Natural killer cell treated with Interleukin-12 subunit alpha and Interleukin-12 subunit beta and Interleukin-15 and Interleukin-18, amount 100 ng/mL, for 72 hours (primary cell): ENCODE measurements around the gene SLC17A7. TPM values are rescaled to one million over a fixed set of nuclear protein-coding genes. Genes with fewer than 3 reads are reported as not detected.
A peak's percentile ranks its signal among the peaks of the same experiment; 100 is the strongest.
"Not testable (repeated sequence)": the region's sequence is repeated elsewhere in the genome, so short reads cannot be mapped to it uniquely, and the experiment has no call there.

Experiments
- ATAC-seq, 2 donors: fragments of 150-1000 bp; cut with Tn5 transposase in 1 of 2; sonication (Bioruptor Pico), chemical (Tn5 transposase) in 1 of 2; 2 replicates each; pipeline ENCODE4 v1.10.0; 2021
- DNase-seq: peaks from one replicate; pipeline ENCODE4 v3.0.0; 2022; ENCODE audit warnings: low spot score
- H3K27ac Mint-ChIP-seq, 2 donors: 1 replicate in 1 of 2; 2 replicates in 1 of 2; pipeline ENCODE4 v1.8.0; 2022; ENCODE audit warnings: mixed read lengths in 2 of 2, mild to moderate bottlenecking in 1 of 2, moderate library complexity in 1 of 2
- H3K27me3 Mint-ChIP-seq, 2 donors: 1 replicate in 1 of 2; 2 replicates in 1 of 2; pipeline ENCODE4 v1.8.0; 2022; ENCODE audit warnings: mixed read lengths in 2 of 2
- H3K36me3 Mint-ChIP-seq: one replicate; pipeline ENCODE4 v1.8.0; 2022; ENCODE audit warnings: mixed read lengths
- H3K4me1 Mint-ChIP-seq, 2 donors: 1 replicate in 1 of 2; 2 replicates in 1 of 2; pipeline ENCODE4 v1.8.0; 2022; ENCODE audit warnings: low read depth in 2 of 2, mixed read lengths in 2 of 2, mild to moderate bottlenecking in 1 of 2
- H3K4me3 Mint-ChIP-seq: one replicate; pipeline ENCODE4 v1.8.0; 2022; ENCODE audit warnings: mixed read lengths
- H3K9me3 Mint-ChIP-seq: 2 replicates; pipeline ENCODE4 v1.8.0; 2022; ENCODE audit warnings: mixed read lengths
- total RNA-seq, 2 donors: library from RNA; stranded (reverse); gene quantifications; one replicate each; pipeline ENCODE4 v1.2.3, GENCODE V29; 2022

Gene SLC17A7
- total RNA-seq, 2 donors from 2014 or later, result not detected

DNA sequence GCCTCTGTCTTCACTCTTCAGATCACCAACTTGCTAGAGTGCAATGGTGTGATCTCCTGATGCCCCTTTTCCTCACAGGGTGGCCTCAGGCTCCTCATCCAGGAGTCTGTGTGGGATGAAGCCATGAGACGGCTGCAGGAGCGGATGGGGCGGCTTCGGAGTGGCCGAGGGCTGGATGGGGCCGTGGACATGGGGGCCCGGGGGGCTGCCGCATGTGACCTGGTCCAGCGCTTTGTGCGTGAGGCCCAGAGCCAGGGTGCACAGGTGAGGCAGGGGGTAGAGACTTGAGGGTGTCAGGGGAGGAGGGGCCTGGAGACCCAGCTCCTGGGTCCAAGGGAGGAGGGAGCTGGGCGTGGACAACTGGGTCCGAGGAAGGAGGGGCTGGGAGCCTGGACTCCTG is 21.2 kb upstream of the SLC17A7 start:
- Mint-ChIP-seq H3K36me3 (no peaks in the 10 kb centered on the region), H3K27ac (no peak overlapping the region), H3K27me3 (no peaks in the 10 kb centered on the region), H3K4me1 (no peaks in the 10 kb centered on the region), H3K4me3 (no peak overlapping the region), H3K9me3 (no peaks in the 10 kb centered on the region)
- no peak for ATAC-seq
- no peak for DNase-seq

DNA sequence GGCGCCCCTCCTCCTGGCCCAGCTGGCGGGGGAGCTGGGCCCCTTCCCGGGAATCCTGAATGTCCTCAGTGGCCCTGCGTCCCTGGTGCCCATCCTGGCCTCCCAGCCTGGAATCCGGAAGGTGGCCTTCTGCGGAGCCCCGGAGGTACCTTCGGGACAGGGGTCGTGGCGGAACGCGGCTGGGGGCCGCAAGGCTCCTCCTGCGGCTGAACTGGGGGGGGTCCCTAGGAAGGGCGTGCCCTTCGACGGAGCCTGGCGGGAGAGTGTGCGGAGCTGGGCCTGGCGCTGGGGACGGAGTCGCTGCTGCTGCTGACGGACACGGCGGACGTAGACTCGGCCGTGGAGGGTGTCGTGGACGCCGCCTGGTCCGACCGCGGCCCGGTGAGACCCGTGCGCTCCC is 20.3 kb upstream of the SLC17A7 start:
- Mint-ChIP-seq H3K4me3 (no peak overlapping the region), H3K36me3 (no peaks in the 10 kb centered on the region), H3K9me3 (no peaks in the 10 kb centered on the region), H3K27me3 (no peaks in the 10 kb centered on the region), H3K27ac (no peak overlapping the region), H3K4me1 (peaks cover 4 to 5% of the 10 kb centered on the region in 2 donors)
- DNase-seq (no peak), ATAC-seq (no peak)

DNA sequence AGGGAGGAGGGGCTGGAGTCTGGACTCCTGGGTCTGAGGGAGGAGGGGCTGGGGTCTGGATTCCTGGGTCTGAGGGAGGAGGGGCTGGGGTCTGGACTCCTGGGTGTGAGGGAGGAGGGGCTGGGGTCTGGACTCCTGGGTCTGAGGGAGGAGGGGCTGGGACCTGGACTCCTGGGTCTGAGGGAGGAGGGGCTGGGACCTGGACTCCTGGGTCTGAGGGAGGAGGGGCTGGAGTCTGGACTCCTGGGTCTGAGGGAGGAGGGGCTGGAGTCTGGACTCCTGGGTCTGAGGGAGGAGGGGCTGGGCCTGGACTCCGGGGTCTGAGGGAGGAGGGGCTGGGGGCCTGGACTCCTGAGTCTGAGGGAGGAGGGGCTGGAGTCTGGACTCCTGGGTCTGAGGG is 19.8 kb upstream of the SLC17A7 start:
- not testable (repeated sequence) for ATAC-seq, H3K9me3 Mint-ChIP-seq, H3K4me3 Mint-ChIP-seq, H3K27ac Mint-ChIP-seq, DNase-seq, H3K27me3 Mint-ChIP-seq, H3K36me3 Mint-ChIP-seq, H3K4me1 Mint-ChIP-seq

DNA sequence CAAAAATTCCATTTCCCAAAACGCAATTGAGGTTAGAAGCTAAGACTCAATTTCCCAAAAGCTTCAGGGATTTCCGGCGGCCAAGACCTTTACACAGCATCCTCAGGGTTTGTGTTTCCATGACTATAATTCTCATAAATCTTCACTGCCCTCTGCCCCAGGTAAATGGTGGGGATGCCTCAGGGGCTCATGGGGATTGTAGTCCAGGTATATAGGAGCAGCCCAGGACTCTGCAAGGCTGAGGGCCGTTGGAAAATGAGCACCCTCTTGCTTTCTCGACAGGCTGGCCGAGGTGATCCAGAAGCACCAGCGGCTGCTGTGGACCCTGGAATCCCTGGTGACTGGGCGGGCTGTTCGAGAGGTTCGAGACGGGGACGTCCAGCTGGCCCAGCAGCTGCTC is 18.1 kb upstream of the SLC17A7 start:
- no peak for DNase-seq
- peak in 1 of 2 donors; percentile 14 for ATAC-seq
- Mint-ChIP-seq H3K27ac (no peak overlapping the region), H3K27me3 (no peaks in the 10 kb centered on the region), H3K4me3 (no peak overlapping the region), H3K4me1 (peaks cover 4 to 6% of the 10 kb centered on the region in 2 donors), H3K9me3 (no peaks in the 10 kb centered on the region), H3K36me3 (no peaks in the 10 kb centered on the region)

GRCh38 chr19:49458567-49458903 is 17.2 kb upstream of the SLC17A7 start:
- Mint-ChIP-seq H3K9me3 (no peaks in the 10 kb centered on the region), H3K27ac (peak overlapping the region in 1 of 2 donors; percentile 59), H3K4me1 (peaks cover 7 to 15% of the 10 kb centered on the region in 2 donors), H3K36me3 (no peaks in the 10 kb centered on the region), H3K4me3 (no peak overlapping the region), H3K27me3 (no peaks in the 10 kb centered on the region)
- DNase-seq (no peak), ATAC-seq (no peak)

GRCh38 chr19:49456326-49456725 is 15.0 kb upstream of the SLC17A7 start:
- no peak overlapping the region for H3K4me3 Mint-ChIP-seq
- no peaks in the 10 kb centered on the region for H3K27me3 Mint-ChIP-seq
- peaks cover 20 to 34% of the 10 kb centered on the region in 2 donors for H3K4me1 Mint-ChIP-seq
- H3K36me3 Mint-ChIP-seq, result peaks cover 5% of the 10 kb centered on the region
- DNase-seq (no peak), ATAC-seq (no peak)
- H3K27ac Mint-ChIP-seq, result peak overlapping the region; percentile 24 to 77
- no peaks in the 10 kb centered on the region for H3K9me3 Mint-ChIP-seq

- ATAC-seq (no peak), DNase-seq (no peak)
- Mint-ChIP-seq H3K4me3 (no peak overlapping the region), H3K36me3 (peaks cover 6% of the 10 kb centered on the region), H3K27ac (peak overlapping the region; percentile 24 to 77), H3K9me3 (no peaks in the 10 kb centered on the region), H3K27me3 (no peaks in the 10 kb centered on the region), H3K4me1 (peaks cover 21 to 38% of the 10 kb centered on the region in 2 donors)
Observed at GRCh38 chr19:49455773-49456172, 14.4 kb upstream of the SLC17A7 start.

- Mint-ChIP-seq H3K4me3 (peak overlapping the region; percentile 100), H3K36me3 (peaks cover 17% of the 10 kb centered on the region), H3K4me1 (peaks cover 33 to 47% of the 10 kb centered on the region in 2 donors), H3K9me3 (no peaks in the 10 kb centered on the region), H3K27ac (peak overlapping the region; percentile 98 to 99), H3K27me3 (no peaks in the 10 kb centered on the region)
- DNase-seq (no peak), ATAC-seq (no peak)
Observed at GRCh38 chr19:49453757-49454240, 12.5 kb upstream of the SLC17A7 start.

- Mint-ChIP-seq H3K9me3 (no peaks in the 10 kb centered on the region), H3K27me3 (no peaks in the 10 kb centered on the region), H3K4me1 (peaks cover 39 to 54% of the 10 kb centered on the region in 2 donors), H3K4me3 (peak within 1 kb of the TSS; percentile 100), H3K36me3 (peaks cover 23% of the 10 kb centered on the region), H3K27ac (peak within 1 kb of the TSS; percentile 98 to 99)
- peak; percentile 99 for DNase-seq
- peak; percentile 95 to 96 for ATAC-seq
Observed at GRCh38 chr19:49453013-49453756, 11.9 kb upstream of the SLC17A7 start, which contains the start of gene ALDH16A1. ALDH16A1 (plus strand) TSS chr19:49453225; CDS start chr19:49453332, 107 bp downstream.

- Mint-ChIP-seq H3K27ac (peak within 1 kb of the TSS; percentile 98 to 99), H3K4me1 (peaks cover 36 to 50% of the 10 kb centered on the region in 2 donors), H3K27me3 (no peaks in the 10 kb centered on the region), H3K4me3 (peak within 1 kb of the TSS; percentile 100), H3K9me3 (no peaks in the 10 kb centered on the region), H3K36me3 (peaks cover 23% of the 10 kb centered on the region)
- DNase-seq (peak; percentile 97), ATAC-seq (peak; percentile 77 to 85)
Observed at GRCh38 chr19:49451430-49452181, 10.3 kb upstream of the SLC17A7 start, which contains the start of gene PIH1D1. PIH1D1 (minus strand) TSS chr19:49451814; CDS start chr19:49451574, 240 bp downstream.

DNA sequence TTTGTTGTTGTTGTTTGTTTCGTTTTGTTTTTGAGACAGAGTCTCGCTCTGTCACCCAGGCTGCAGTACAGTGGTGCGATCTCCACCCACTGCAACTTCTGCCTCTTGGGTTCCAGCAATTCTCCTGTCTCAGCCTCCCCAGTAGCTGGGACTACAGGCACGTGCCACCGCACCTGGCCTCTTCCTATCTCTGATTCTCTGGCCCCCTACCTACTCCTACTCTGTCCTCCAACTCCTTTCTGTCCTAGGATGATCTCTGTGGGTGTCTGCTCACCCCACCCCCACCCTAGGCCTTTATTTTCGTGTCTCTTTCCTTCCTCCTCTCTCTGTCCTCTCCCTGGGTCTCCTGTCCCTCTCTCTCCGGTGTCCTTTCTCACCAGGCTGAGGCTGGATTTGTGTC is 9.1 kb upstream of the SLC17A7 start:
- Mint-ChIP-seq H3K4me1 (peaks cover 41 to 50% of the 10 kb centered on the region in 2 donors), H3K9me3 (no peaks in the 10 kb centered on the region), H3K27me3 (no peaks in the 10 kb centered on the region), H3K27ac (peak overlapping the region; percentile 96 to 99), H3K4me3 (peak overlapping the region; percentile 100), H3K36me3 (peaks cover 23% of the 10 kb centered on the region)
- ATAC-seq, result no peak
- no peak for DNase-seq

DNA sequence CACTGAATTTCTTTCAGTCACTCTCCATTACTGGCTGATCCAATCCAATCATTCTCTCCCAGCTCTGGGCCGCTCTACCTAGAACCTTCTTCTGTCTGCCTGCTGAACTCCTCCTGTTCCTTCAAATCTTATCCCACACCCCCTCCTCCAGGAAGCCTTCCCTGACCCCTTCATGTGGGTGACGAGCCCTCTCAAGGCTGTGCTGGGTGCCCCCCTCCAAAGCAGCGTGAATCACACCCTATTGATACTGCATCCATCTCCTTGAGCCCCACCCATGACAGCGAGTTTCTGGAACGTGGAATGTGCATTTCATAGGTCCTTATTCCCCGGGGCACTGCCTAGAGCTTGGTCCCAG is 7.1 kb upstream of the SLC17A7 start:
- H3K4me1 Mint-ChIP-seq, result peaks cover 51 to 55% of the 10 kb centered on the region in 2 donors
- no peak for ATAC-seq
- peaks cover 23% of the 10 kb centered on the region for H3K36me3 Mint-ChIP-seq
- no peak for DNase-seq
- H3K27me3 Mint-ChIP-seq, result no peaks in the 10 kb centered on the region
- H3K4me3 Mint-ChIP-seq, result peak overlapping the region; percentile 19
- H3K9me3 Mint-ChIP-seq, result no peaks in the 10 kb centered on the region
- H3K27ac Mint-ChIP-seq, result no peak overlapping the region

DNA sequence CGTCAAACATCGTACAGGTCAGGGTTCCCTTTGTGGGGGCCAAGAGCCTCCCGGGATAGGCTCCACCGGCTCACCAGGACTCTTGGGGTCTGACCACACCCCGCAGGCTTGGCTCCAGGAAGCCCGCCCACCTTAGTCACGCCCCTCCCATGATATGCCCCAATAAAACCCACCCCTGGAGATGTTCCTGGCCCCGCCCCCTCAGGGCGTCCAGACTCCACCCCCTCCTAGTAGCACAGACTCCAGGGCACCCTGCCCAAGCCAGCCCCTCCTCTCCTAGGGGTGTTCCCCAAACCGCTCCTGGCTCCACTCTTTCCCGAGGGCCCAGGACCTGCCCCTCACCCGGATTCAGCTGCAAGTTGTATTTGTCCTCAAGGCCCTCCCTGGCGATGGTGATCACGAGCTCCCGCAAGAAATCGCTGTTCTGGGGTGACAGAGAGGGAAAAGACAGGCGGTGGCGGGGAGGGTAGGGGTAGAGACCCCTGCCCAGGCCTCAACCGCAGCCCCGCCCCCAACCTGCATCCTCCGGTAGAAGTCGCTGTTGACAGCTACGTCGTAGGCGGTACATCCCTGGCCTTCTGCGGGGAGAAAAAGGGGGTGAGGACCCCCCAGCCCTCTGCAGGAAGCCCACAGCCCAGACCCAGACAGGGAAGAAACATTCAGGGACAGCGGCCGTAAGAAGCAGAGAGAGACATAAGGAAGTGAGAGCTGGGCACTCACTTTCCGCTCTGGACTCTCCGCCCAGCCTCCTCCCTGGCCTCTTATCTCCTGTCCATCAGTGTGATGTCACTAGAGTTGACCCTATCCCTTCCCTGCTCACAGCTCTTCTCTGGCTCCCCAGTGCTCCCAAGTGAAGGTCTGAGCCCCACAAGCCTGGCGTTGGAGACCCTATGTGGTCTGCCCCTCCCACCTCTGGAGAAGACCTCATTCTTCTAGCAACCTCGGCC is 6.4 kb upstream of the SLC17A7 start:
- peaks cover 0 to under 1% of the 10 kb centered on the region in 2 donors for H3K27me3 Mint-ChIP-seq
- H3K36me3 Mint-ChIP-seq, result peaks cover 23% of the 10 kb centered on the region
- peaks cover 48% of the 10 kb centered on the region in 2 donors for H3K4me1 Mint-ChIP-seq
- H3K27ac Mint-ChIP-seq, result no peak overlapping the region
- DNase-seq, result no peak
- no peaks in the 10 kb centered on the region for H3K9me3 Mint-ChIP-seq
- no peak overlapping the region for H3K4me3 Mint-ChIP-seq
- ATAC-seq, result no peak
